GM23338 (cell line): ENCODE data around the gene PRTN3. TPM values are rescaled to one million over a fixed set of nuclear protein-coding genes. Genes with fewer than 3 reads are reported as not detected.

ENCODE experiments used
- ATAC-seq: fragments of 200-7000 bp; cut with Tn5 transposase; 3 replicates; pipeline ENCODE4 v1.9.1; 2020
- DNase-seq: peaks from one replicate; pipeline ENCODE4 v3.0.0-alpha.2; 2015; ENCODE audit warnings: low spot score
- H2AFZ ChIP-seq: fragments of 200-600 bp; sonication (generic); 2 replicates; pipeline ENCODE4 v1.8.0; 2016; ENCODE audit warnings: antibody characterized with exemption, mild to moderate bottlenecking, moderate library complexity
- H3F3A ChIP-seq: fragments of 200-600 bp; sonication (generic); replicated peaks from 2 replicates; pipeline ENCODE4 v1.8.0; 2017; ENCODE audit warnings: antibody characterized with exemption, mixed run types, low read depth
- H3K27ac ChIP-seq: fragments of 200-600 bp; sonication (generic); 2 replicates; pipeline ENCODE4 v1.6.1; 2016; ENCODE audit warnings: low read depth
- H3K27me3 ChIP-seq: fragments of 200-600 bp; sonication (generic); 2 replicates; pipeline ENCODE4 v1.8.0; 2016; ENCODE audit warnings: mild to moderate bottlenecking, mixed run types, moderate library complexity; ENCODE audit not compliant: insufficient read depth
- H3K36me3 ChIP-seq: fragments of 200-600 bp; sonication (generic); 2 replicates; pipeline ENCODE4 v1.8.0; 2016; ENCODE audit warnings: mild to moderate bottlenecking; ENCODE audit not compliant: insufficient read depth
- H3K4me1 ChIP-seq: fragments of 200-600 bp; sonication (generic); 2 replicates; pipeline ENCODE4 v1.8.0; 2016; ENCODE audit warnings: mild to moderate bottlenecking, moderate library complexity; ENCODE audit not compliant: insufficient read depth
- H3K4me2 ChIP-seq: fragments of 200-600 bp; sonication (generic); 2 replicates; pipeline ENCODE4 v1.7.1; 2017; ENCODE audit warnings: mixed run types
- H3K4me3 ChIP-seq: fragments of 200-600 bp; sonication (generic); 2 replicates; pipeline ENCODE4 v1.6.1; 2016; ENCODE audit warnings: mixed run types
- H3K79me2 ChIP-seq: fragments of 200-600 bp; sonication (generic); replicated peaks from 2 replicates; pipeline ENCODE4 v1.8.0; 2017; ENCODE audit warnings: mild to moderate bottlenecking; ENCODE audit not compliant: insufficient read depth
- H3K9me2 ChIP-seq: fragments of 200-600 bp; sonication (generic); 2 replicates; pipeline ENCODE4 v1.8.0; 2017; ENCODE audit not compliant: insufficient read depth
- H4K20me1 ChIP-seq: fragments of 200-600 bp; sonication (generic); replicated peaks from 2 replicates; pipeline ENCODE4 v1.8.0; 2017; ENCODE audit warnings: mild to moderate bottlenecking; ENCODE audit not compliant: insufficient read depth
- H3K27ac Mint-ChIP-seq: 2 replicates; pipeline ENCODE4 v1.8.0; 2020; ENCODE audit warnings: inconsistent platforms, mild to moderate bottlenecking, moderate library complexity, mixed read lengths
- H3K27me3 Mint-ChIP-seq: 3 replicates; pipeline ENCODE4 v1.8.0; 2022; ENCODE audit warnings: low read depth, mild to moderate bottlenecking, moderate library complexity, mixed read lengths, inconsistent platforms; ENCODE audit not compliant: insufficient read depth, poor library complexity
- H3K36me3 Mint-ChIP-seq: 3 replicates; pipeline ENCODE4 v1.8.0; 2021; ENCODE audit warnings: low read depth, mild to moderate bottlenecking, inconsistent platforms, moderate library complexity, mixed read lengths
- H3K4me1 Mint-ChIP-seq: 3 replicates; pipeline ENCODE4 v1.8.0; 2020; ENCODE audit warnings: mild to moderate bottlenecking, inconsistent platforms, mixed read lengths
- H3K4me3 Mint-ChIP-seq: 3 replicates; pipeline ENCODE4 v1.8.0; 2021; ENCODE audit warnings: moderate library complexity, mild to moderate bottlenecking, inconsistent platforms, mixed read lengths
- H3K9me3 Mint-ChIP-seq: 3 replicates; pipeline ENCODE4 v1.8.0; 2020; ENCODE audit warnings: moderate library complexity, mild to moderate bottlenecking, inconsistent platforms, mixed read lengths
- JUNB ChIP-seq: IDR thresholded peaks from one replicate; pipeline ENCODE4 v1.6.1; 2016; ENCODE audit warnings: antibody characterized with exemption; ENCODE audit not compliant: unreplicated experiment
- POLR2AphosphoS5 ChIP-seq: IDR thresholded peaks from 2 replicates; pipeline ENCODE4 v1.6.1; 2016; ENCODE audit warnings: antibody characterized with exemption, low read depth
- REST ChIP-seq: IDR thresholded peaks from one replicate; pipeline ENCODE4 v1.6.1; 2018; ENCODE audit warnings: antibody characterized with exemption; ENCODE audit not compliant: unreplicated experiment
- STAT1 ChIP-seq: IDR thresholded peaks from one replicate; pipeline ENCODE4 v1.6.1; 2016; ENCODE audit warnings: antibody characterized with exemption; ENCODE audit not compliant: unreplicated experiment
- ZNF114 ChIP-seq: fragments of 250-450 bp; sonication (Bioruptor Pico); IDR thresholded peaks from 2 replicates; pipeline ENCODE4 v1.5.0; 2020; ENCODE audit warnings: mild to moderate bottlenecking, moderate library complexity
- ZNF331 ChIP-seq: fragments of 250-450 bp; sonication (Bioruptor Pico); IDR thresholded peaks from 2 replicates; pipeline ENCODE4 v1.5.0; 2020; ENCODE audit warnings: low read depth, mild to moderate bottlenecking, moderate library complexity
- polyA plus RNA-seq: library from polyadenylated mRNA; unstranded; fragments of >200 nt; fragmentation: Nextera tagmentation; extraction: Ambion mirVana; gene quantifications from 2 replicates; pipeline ENCODE4 v1.2.1, GENCODE V29; 2016
- total RNA-seq: library from RNA; depleted of rRNA; stranded (reverse); fragments of >200 nt; shearing (Covaris generic); gene quantifications from 2 replicates; pipeline ENCODE4 v1.2.3, GENCODE V29; 2014
- TF ChIP-seq, protein P1 (sequence below), 2 experiments: fragments of 200-600 bp in 1 of 2; sonication (generic) in 1 of 2; conservative IDR thresholded peaks; 2 replicates each; pipeline versions ENCODE4 v1.5.1 to v1.6.1; 2016 to 2017; ENCODE audit warnings: antibody characterized with exemption in 2 of 2, low read depth in 2 of 2, mild to moderate bottlenecking in 2 of 2, moderate library complexity in 1 of 2
- TF ChIP-seq, protein P2 (sequence below): fragments of 250-450 bp; sonication (Bioruptor Pico); IDR thresholded peaks from 2 replicates; pipeline ENCODE4 v1.5.0; 2020; ENCODE audit warnings: mild to moderate bottlenecking, moderate library complexity
- TF ChIP-seq, protein P3 (sequence below): IDR thresholded peaks from 2 replicates; pipeline ENCODE4 v1.6.1; 2016; ENCODE audit warnings: antibody characterized with exemption

The PRTN3 gene
- total and polyA plus RNA-seq, 2 experiments from 2014 or later = 0.21 to 0.68 TPM

- H3K9me3 Mint-ChIP-seq = no peaks in the 10 kb centered on the region; the same call in 2 of the 3 replicates
- DNase-seq = peak; percentile 95
- peaks cover 27% of the 10 kb centered on the region for H3K27me3 Mint-ChIP-seq
- TF ChIP-seq, protein P1, sequence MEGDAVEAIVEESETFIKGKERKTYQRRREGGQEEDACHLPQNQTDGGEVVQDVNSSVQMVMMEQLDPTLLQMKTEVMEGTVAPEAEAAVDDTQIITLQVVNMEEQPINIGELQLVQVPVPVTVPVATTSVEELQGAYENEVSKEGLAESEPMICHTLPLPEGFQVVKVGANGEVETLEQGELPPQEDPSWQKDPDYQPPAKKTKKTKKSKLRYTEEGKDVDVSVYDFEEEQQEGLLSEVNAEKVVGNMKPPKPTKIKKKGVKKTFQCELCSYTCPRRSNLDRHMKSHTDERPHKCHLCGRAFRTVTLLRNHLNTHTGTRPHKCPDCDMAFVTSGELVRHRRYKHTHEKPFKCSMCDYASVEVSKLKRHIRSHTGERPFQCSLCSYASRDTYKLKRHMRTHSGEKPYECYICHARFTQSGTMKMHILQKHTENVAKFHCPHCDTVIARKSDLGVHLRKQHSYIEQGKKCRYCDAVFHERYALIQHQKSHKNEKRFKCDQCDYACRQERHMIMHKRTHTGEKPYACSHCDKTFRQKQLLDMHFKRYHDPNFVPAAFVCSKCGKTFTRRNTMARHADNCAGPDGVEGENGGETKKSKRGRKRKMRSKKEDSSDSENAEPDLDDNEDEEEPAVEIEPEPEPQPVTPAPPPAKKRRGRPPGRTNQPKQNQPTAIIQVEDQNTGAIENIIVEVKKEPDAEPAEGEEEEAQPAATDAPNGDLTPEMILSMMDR (conservative IDR thresholded peaks at IDR 0.05; ENCODE audit: low read depth in 2 of 2) = no peak
- TF ChIP-seq, protein P2, sequence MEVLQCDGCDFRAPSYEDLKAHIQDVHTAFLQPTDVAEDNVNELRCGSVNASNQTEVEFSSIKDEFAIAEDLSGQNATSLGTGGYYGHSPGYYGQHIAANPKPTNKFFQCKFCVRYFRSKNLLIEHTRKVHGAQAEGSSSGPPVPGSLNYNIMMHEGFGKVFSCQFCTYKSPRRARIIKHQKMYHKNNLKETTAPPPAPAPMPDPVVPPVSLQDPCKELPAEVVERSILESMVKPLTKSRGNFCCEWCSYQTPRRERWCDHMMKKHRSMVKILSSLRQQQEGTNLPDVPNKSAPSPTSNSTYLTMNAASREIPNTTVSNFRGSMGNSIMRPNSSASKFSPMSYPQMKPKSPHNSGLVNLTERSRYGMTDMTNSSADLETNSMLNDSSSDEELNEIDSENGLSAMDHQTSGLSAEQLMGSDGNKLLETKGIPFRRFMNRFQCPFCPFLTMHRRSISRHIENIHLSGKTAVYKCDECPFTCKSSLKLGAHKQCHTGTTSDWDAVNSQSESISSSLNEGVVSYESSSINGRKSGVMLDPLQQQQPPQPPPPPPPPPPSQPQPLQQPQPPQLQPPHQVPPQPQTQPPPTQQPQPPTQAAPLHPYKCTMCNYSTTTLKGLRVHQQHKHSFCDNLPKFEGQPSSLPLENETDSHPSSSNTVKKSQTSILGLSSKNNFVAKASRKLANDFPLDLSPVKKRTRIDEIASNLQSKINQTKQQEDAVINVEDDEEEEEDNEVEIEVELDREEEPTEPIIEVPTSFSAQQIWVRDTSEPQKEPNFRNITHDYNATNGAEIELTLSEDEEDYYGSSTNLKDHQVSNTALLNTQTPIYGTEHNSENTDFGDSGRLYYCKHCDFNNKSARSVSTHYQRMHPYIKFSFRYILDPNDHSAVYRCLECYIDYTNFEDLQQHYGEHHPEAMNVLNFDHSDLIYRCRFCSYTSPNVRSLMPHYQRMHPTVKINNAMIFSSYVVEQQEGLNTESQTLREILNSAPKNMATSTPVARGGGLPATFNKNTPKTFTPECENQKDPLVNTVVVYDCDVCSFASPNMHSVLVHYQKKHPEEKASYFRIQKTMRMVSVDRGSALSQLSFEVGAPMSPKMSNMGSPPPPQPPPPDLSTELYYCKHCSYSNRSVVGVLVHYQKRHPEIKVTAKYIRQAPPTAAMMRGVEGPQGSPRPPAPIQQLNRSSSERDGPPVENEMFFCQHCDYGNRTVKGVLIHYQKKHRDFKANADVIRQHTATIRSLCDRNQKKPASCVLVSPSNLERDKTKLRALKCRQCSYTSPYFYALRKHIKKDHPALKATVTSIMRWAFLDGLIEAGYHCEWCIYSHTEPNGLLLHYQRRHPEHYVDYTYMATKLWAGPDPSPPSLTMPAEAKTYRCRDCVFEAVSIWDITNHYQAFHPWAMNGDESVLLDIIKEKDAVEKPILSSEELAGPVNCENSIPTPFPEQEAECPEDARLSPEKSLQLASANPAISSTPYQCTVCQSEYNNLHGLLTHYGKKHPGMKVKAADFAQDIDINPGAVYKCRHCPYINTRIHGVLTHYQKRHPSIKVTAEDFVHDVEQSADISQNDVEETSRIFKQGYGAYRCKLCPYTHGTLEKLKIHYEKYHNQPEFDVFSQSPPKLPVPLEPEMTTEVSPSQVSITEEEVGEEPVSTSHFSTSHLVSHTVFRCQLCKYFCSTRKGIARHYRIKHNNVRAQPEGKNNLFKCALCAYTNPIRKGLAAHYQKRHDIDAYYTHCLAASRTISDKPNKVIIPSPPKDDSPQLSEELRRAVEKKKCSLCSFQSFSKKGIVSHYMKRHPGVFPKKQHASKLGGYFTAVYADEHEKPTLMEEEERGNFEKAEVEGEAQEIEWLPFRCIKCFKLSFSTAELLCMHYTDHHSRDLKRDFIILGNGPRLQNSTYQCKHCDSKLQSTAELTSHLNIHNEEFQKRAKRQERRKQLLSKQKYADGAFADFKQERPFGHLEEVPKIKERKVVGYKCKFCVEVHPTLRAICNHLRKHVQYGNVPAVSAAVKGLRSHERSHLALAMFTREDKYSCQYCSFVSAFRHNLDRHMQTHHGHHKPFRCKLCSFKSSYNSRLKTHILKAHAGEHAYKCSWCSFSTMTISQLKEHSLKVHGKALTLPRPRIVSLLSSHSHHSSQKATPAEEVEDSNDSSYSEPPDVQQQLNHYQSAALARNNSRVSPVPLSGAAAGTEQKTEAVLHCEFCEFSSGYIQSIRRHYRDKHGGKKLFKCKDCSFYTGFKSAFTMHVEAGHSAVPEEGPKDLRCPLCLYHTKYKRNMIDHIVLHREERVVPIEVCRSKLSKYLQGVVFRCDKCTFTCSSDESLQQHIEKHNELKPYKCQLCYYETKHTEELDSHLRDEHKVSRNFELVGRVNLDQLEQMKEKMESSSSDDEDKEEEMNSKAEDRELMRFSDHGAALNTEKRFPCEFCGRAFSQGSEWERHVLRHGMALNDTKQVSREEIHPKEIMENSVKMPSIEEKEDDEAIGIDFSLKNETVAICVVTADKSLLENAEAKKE (CRISPR knock-in tag) = no peak
- TF ChIP-seq JUNB (no peak), ZNF331 (CRISPR knock-in tag) (no peak), ZNF114 (CRISPR knock-in tag) (no peak), REST (no peak), POLR2AphosphoS5 (peak; percentile 42), STAT1 (peak; percentile 60)
- TF ChIP-seq, protein P3, sequence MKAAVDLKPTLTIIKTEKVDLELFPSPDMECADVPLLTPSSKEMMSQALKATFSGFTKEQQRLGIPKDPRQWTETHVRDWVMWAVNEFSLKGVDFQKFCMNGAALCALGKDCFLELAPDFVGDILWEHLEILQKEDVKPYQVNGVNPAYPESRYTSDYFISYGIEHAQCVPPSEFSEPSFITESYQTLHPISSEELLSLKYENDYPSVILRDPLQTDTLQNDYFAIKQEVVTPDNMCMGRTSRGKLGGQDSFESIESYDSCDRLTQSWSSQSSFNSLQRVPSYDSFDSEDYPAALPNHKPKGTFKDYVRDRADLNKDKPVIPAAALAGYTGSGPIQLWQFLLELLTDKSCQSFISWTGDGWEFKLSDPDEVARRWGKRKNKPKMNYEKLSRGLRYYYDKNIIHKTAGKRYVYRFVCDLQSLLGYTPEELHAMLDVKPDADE = no peak
- no peak overlapping the region; the same call in 1 of the 2 replicates for H3K27ac Mint-ChIP-seq
- no peaks in the 10 kb centered on the region for H3K4me1 ChIP-seq
- no peaks in the 10 kb centered on the region for H3K9me2 ChIP-seq
- peak; percentile 33 for ATAC-seq
- H3K27ac ChIP-seq = no peak overlapping the region
- peaks cover 20% of the 10 kb centered on the region for H3F3A ChIP-seq
- peaks cover 28% of the 10 kb centered on the region for H3K27me3 ChIP-seq
- H3K79me2 ChIP-seq = no peaks in the 10 kb centered on the region
- H2AFZ ChIP-seq = 0 out of 2 replicates have a peak overlapping the region, but pooled peaks have one; percentile 63
- peak overlapping the region; percentile 60; the same call in 2 of the 3 replicates for H3K4me3 Mint-ChIP-seq
- H3K4me1 Mint-ChIP-seq = peaks cover 5% of the 10 kb centered on the region
- H3K4me3 ChIP-seq = peak overlapping the region; percentile 56
- peaks cover 7% of the 10 kb centered on the region for H3K36me3 Mint-ChIP-seq
- H4K20me1 ChIP-seq = peaks cover 9% of the 10 kb centered on the region; the same call in 1 of the 2 replicates
- no peaks in the 10 kb centered on the region for H3K36me3 ChIP-seq
- peak overlapping the region; percentile 79 for H3K4me2 ChIP-seq
These were observed 21.9 kb downstream of the PRTN3 start for GRCh38 chr19:862581-863314.
